Epithelial cell of esophagus (primary cell): ENCODE measurements around the gene TMEM175.

Experiments
- DNase-seq: peaks from one replicate; pipeline ENCODE4 v3.0.0; 2010; ENCODE audit warnings: low read depth
- H3K4me3 ChIP-seq: 2 replicates; pipeline ENCODE4 v1.5.1; 2011; ENCODE audit warnings: mild to moderate bottlenecking, low read length, control low read depth
- CTCF ChIP-seq: IDR thresholded peaks from 2 replicates; pipeline ENCODE4 v1.5.1; 2011; ENCODE audit warnings: low read depth, mild to moderate bottlenecking, low read length, control low read depth, inconsistent platforms; ENCODE audit not compliant: insufficient read depth; ENCODE audit errors: missing control alignments

The TMEM175 gene

GRCh38 chr4:905485-906338 lies 26.5 kb upstream of the TMEM175 start:
- no peak overlapping the region for H3K4me3 ChIP-seq
- no peak for TF ChIP-seq CTCF
- DNase-seq = no peak

DNA sequence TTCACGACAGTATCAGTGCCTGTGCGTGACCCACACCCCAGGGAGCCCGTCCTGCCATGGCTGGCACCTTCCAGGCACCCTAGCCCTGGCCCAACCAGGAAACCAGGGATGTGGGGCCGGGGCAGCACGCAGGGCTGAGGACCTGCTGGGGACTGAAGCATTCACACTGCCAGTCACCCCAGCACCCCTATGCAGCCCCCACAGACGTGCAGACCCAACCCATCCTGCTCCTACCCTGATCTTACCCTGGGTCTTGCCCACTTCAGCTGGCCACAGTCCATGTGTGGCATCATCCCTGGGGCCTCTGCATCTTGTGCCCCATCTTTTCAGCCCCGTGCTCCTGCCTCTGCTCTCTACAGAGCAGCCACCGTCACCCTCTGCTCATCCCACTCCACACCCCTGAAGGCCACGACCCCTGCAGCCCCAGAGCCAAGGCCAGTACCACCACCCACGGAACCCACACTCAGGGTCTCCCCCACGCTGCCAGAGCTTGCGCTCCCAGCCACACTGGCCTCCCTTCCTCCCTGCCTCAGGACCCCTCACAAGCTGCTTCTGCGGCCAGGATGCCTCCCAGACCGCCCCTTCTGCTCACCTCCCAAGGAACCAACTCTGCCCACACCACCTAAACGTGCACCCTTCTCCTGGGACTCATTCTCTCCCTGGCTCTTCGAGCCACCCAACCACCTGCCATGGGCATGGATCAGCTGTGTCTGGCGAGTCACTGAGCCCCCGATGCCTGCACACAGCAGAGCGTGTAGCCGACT lies 25.7 kb upstream of the TMEM175 start:
- no peak for TF ChIP-seq CTCF
- H3K4me3 ChIP-seq = no peak overlapping the region
- no peak for DNase-seq

DNA sequence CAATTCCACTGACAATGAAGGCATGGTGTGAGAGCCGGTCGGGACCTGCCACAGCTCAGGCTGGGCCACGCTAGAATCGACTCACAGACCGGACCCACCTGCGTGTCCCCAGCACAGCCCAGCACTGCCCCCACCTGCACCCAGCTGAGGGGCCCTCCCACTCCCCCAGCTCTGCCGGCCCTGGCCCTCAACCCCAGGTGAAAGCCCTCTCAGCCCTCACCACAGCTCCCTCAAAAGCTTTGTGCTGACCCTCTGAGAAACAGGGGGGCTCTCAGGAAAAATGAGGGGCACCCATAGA lies 25.2 kb upstream of the TMEM175 start:
- no peak for TF ChIP-seq CTCF
- no peak for DNase-seq
- H3K4me3 ChIP-seq = no peak overlapping the region

DNA sequence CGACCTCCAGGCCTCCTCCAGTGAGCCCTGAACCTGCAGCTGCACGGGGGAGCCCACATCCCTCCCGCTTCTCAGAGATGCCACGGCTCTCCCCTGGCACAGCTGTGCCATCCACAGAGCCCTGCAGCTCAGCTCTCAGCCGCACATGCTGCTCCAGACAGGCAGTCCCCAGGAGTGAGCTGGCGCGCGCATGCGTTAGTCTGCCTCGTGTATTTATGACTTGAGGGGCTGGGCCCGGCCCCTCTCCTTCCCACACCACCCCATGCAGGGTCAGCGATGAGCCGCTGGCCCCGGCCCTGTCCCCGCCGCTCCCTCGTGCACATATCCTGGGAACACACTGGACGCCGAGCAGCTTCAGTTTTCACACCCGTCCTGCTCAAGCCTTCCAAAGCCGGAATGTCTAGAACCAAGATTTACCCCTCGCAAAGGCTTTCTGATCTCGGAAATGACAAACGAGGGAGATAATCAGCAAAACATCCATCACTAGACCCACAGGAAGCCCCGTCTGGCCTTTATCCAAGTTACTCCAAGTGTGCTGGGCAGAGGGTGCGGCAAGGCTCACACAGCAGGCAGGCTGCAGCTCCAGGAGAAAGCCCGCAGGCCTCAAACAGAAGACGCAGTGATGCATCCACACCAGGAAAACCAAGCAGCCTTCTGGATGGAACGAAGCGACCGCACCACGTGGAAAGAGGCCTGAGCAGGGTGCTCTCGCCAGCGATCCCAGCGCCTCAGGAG lies 24.4 kb upstream of the TMEM175 start:
- DNase-seq = no peak
- no peak for TF ChIP-seq CTCF
- H3K4me3 ChIP-seq = no peak overlapping the region

GRCh38 chr4:909131-909571 lies 23.1 kb upstream of the TMEM175 start:
- DNase-seq = no peak
- no peak for TF ChIP-seq CTCF
- no peak overlapping the region for H3K4me3 ChIP-seq

DNA sequence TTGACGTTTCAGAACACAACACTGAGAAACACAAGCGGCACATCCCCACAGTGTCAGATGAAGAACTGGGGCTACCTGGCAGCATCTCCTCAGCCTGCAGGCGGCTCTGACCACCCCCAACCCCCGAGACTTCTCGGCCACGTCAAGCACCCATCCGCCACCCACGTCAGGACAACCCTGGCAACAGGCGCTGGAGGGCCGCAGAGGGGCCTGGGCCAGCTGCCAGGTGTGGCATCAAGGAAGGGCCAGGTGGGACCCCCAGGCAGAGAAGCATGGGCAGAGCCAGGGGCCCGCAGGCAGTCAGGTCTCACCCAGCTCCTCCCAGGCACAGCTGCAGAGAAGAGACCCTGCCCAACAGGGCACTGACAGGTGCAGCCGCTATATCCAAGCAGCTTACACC lies 22.4 kb upstream of the TMEM175 start:
- H3K4me3 ChIP-seq = no peak overlapping the region
- no peak for TF ChIP-seq CTCF
- no peak for DNase-seq
